ENCODE results near the gene CHRD.
A peak's percentile ranks its signal among the peaks of the same experiment; 100 is the strongest.

CHRD gene

GRCh38 chr3:184346480-184347190 lies 33.2 kb upstream of the CHRD start:
- DNase-seq (ENCODE audit: extremely low read depth in 1 of 2, low read depth in 1 of 2), result no peak

GRCh38 chr3:184347321-184348056 lies 32.4 kb upstream of the CHRD start:
- DNase-seq (ENCODE audit: extremely low read depth in 1 of 2, low read depth in 1 of 2), result no peak

- no peak for DNase-seq (ENCODE audit: extremely low read depth in 1 of 2, low read depth in 1 of 2)
These were observed 31.8 kb upstream of the CHRD start for GRCh38 chr3:184348057-184348382.

GRCh38 chr3:184349563-184350470 lies 30.0 kb upstream of the CHRD start:
- DNase-seq (ENCODE audit: extremely low read depth in 1 of 2, low read depth in 1 of 2), result no peak

- no peak for DNase-seq (ENCODE audit: extremely low read depth in 1 of 2, low read depth in 1 of 2)
These were observed 29.2 kb upstream of the CHRD start for GRCh38 chr3:184350618-184351017.

- no peak for DNase-seq (ENCODE audit: extremely low read depth in 1 of 2, low read depth in 1 of 2)
These were observed 28.2 kb upstream of the CHRD start for GRCh38 chr3:184351511-184352148.

- DNase-seq (ENCODE audit: extremely low read depth in 1 of 2, low read depth in 1 of 2), result no peak
These were observed 27.6 kb upstream of the CHRD start for GRCh38 chr3:184352149-184352785.

- no peak for DNase-seq (ENCODE audit: extremely low read depth in 1 of 2, low read depth in 1 of 2)
These were observed 26.8 kb upstream of the CHRD start for GRCh38 chr3:184352897-184353545.

- no peak for DNase-seq (ENCODE audit: extremely low read depth in 1 of 2, low read depth in 1 of 2)
These were observed 26.3 kb upstream of the CHRD start for GRCh38 chr3:184353546-184353941.

GRCh38 chr3:184354121-184354728 lies 25.6 kb upstream of the CHRD start:
- peak in 1 of 2 donors; percentile 59 for DNase-seq (ENCODE audit: extremely low read depth in 1 of 2, low read depth in 1 of 2)

GRCh38 chr3:184354754-184355153 lies 25.1 kb upstream of the CHRD start:
- no peak for DNase-seq (ENCODE audit: extremely low read depth in 1 of 2, low read depth in 1 of 2)

GRCh38 chr3:184355261-184356040 lies 24.4 kb upstream of the CHRD start:
- no peak for DNase-seq (ENCODE audit: extremely low read depth in 1 of 2, low read depth in 1 of 2)

GRCh38 chr3:184357248-184358123 lies 22.4 kb upstream of the CHRD start:
- no peak for DNase-seq (ENCODE audit: extremely low read depth in 1 of 2, low read depth in 1 of 2)

- DNase-seq (ENCODE audit: extremely low read depth in 1 of 2, low read depth in 1 of 2), result no peak
These were observed 21.6 kb upstream of the CHRD start for GRCh38 chr3:184358124-184358767.

- no peak for DNase-seq (ENCODE audit: extremely low read depth in 1 of 2, low read depth in 1 of 2)
These were observed 20.9 kb upstream of the CHRD start for GRCh38 chr3:184358921-184359350.

- DNase-seq (ENCODE audit: extremely low read depth in 1 of 2, low read depth in 1 of 2), result no peak
These were observed 20.2 kb upstream of the CHRD start for GRCh38 chr3:184359610-184360009.
